Urothelium cell line (cell line): ENCODE results near the gene NUBP2.
A peak's percentile ranks its signal among the peaks of the same experiment; 100 is the strongest.

Source experiments
- DNase-seq: peaks from one replicate; pipeline ENCODE4 v3.0.0; 2011; ENCODE audit warnings: low spot score, mixed read lengths
- FAIRE-seq: peaks from 2 replicates; lab custom pipeline; 2011; peaks lifted over from hg19 to GRCh38; lab: Jason Lieb, UNC

NUBP2 gene

GRCh38 chr16:1782408-1783264 lies at the start of gene NUBP2, which contains the start of gene SPSB3:
Gene NUBP2, plus strand, starts transcription at chr16:1782960. Its CDS starts 61 bp downstream, at chr16:1783021.
Gene SPSB3, minus strand, starts transcription at chr16:1782571. Its CDS starts 1,088 bp downstream, at chr16:1781483.
- FAIRE-seq (peak; percentile 98), DNase-seq (peak; percentile 99)

- FAIRE-seq (no peak), DNase-seq (no peak)
These were observed 48.6 kb upstream of the NUBP2 start for GRCh38 chr16:1734123-1734522.

- FAIRE-seq (no peak), DNase-seq (no peak)
These were observed 47.9 kb upstream of the NUBP2 start for GRCh38 chr16:1734816-1735215.

- peak; percentile 74 for FAIRE-seq
- no peak for DNase-seq
These were observed 42.5 kb upstream of the NUBP2 start for GRCh38 chr16:1740234-1740633.

GRCh38 chr16:1740781-1741490 lies 41.8 kb upstream of the NUBP2 start:
- FAIRE-seq: no peak
- no peak for DNase-seq

- FAIRE-seq: no peak
- DNase-seq: no peak
These were observed 41.1 kb upstream of the NUBP2 start for GRCh38 chr16:1741553-1742165.

GRCh38 chr16:1743376-1744337 lies 39.1 kb upstream of the NUBP2 start:
- FAIRE-seq (peak; percentile 67), DNase-seq (no peak)

GRCh38 chr16:1744338-1744840 lies 38.4 kb upstream of the NUBP2 start:
- DNase-seq (no peak), FAIRE-seq (no peak)

GRCh38 chr16:1745181-1745899 lies 37.4 kb upstream of the NUBP2 start:
- DNase-seq (peak; percentile 62), FAIRE-seq (no peak)

GRCh38 chr16:1745900-1746692 lies 36.7 kb upstream of the NUBP2 start:
- peak; percentile 95 for DNase-seq
- peak; percentile 40 for FAIRE-seq

- DNase-seq (no peak), FAIRE-seq (no peak)
These were observed 36.0 kb upstream of the NUBP2 start for GRCh38 chr16:1746693-1747195.

- DNase-seq (no peak), FAIRE-seq (no peak)
These were observed 34.8 kb upstream of the NUBP2 start for GRCh38 chr16:1747934-1748333.

GRCh38 chr16:1749152-1750117 lies 33.3 kb upstream of the NUBP2 start:
- no peak for DNase-seq

GRCh38 chr16:1751946-1752345 lies 30.8 kb upstream of the NUBP2 start:
- FAIRE-seq (no peak), DNase-seq (no peak)

More at GRCh38 chr16:1749152-1750117, 33.3 kb upstream of the NUBP2 start:
- no peak for FAIRE-seq

- DNase-seq (no peak), FAIRE-seq (no peak)
These were observed 29.9 kb upstream of the NUBP2 start for GRCh38 chr16:1752853-1753252.

GRCh38 chr16:1754204-1754603 lies 28.6 kb upstream of the NUBP2 start:
- FAIRE-seq (no peak), DNase-seq (no peak)

GRCh38 chr16:1757714-1758461 lies 24.9 kb upstream of the NUBP2 start:
- FAIRE-seq (no peak), DNase-seq (no peak)
